ENCODE measurements around the gene NCKAP5. TPM values are rescaled to one million over a fixed set of nuclear protein-coding genes. Genes with fewer than 3 reads are reported as not detected.

The NCKAP5 gene
- total and polyA plus RNA-seq, 2 donors (not counting 1 experiment from before 2014, with no cell fraction given) = not detected

DNA sequence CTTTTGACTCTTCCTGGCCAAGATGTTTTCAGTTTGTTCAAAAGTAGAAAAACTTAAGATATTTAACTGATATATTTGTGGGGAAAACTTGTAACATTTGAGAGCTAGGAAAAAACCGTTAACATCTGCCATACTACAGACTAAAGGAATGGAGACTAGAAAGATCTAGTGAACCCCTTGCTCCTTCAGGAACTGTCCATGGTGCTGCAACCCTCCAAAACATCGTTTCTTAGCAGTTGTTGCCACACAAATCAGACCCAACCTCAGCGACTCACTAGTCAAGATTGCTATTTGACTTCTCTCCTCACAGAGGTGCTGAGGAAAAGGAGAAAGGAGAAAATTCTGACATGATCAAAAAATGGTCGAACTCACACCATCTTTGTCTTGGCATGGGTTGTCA lies 504.5 kb downstream of the NCKAP5 start:
- TF ChIP-seq, protein P1, sequence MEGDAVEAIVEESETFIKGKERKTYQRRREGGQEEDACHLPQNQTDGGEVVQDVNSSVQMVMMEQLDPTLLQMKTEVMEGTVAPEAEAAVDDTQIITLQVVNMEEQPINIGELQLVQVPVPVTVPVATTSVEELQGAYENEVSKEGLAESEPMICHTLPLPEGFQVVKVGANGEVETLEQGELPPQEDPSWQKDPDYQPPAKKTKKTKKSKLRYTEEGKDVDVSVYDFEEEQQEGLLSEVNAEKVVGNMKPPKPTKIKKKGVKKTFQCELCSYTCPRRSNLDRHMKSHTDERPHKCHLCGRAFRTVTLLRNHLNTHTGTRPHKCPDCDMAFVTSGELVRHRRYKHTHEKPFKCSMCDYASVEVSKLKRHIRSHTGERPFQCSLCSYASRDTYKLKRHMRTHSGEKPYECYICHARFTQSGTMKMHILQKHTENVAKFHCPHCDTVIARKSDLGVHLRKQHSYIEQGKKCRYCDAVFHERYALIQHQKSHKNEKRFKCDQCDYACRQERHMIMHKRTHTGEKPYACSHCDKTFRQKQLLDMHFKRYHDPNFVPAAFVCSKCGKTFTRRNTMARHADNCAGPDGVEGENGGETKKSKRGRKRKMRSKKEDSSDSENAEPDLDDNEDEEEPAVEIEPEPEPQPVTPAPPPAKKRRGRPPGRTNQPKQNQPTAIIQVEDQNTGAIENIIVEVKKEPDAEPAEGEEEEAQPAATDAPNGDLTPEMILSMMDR (IDR thresholded peaks at IDR 0.05) = no peak
- TF ChIP-seq EZH2 (IDR thresholded peaks at IDR 0.05; ENCODE audit: borderline replicate concordance, insufficient read depth, low read depth, low read length, poor library complexity, severe bottlenecking) = no peak
- no peaks in the 10 kb centered on the region for H3K36me3 ChIP-seq (replicated peaks in 1 of 2; ENCODE audit: control extremely low read depth in 1 of 2, control insufficient read depth in 1 of 2, extremely low read depth in 1 of 2, insufficient read depth in 2 of 2, low read length in 1 of 2)
- no peaks in the 10 kb centered on the region for H4K20me1 ChIP-seq (ENCODE audit: control insufficient read depth, insufficient read depth, low read length, poor library complexity, severe bottlenecking)
- H3K9me3 ChIP-seq (ENCODE audit: control extremely low read depth in 1 of 3, control insufficient read depth in 2 of 3, insufficient read depth in 1 of 3, low read length in 2 of 3) = no peaks in the 10 kb centered on the region
- intact Hi-C loops (cut with micrococcal nuclease) = no loop called here
- H3K27me3 ChIP-seq (replicated peaks in 1 of 4; ENCODE audit: control extremely low read depth in 1 of 4, control insufficient read depth in 3 of 4, insufficient read depth in 4 of 4, low read length in 3 of 4) = no peaks in the 10 kb centered on the region
- Mint-ChIP-seq H3K27ac (no peak overlapping the region), H3K9me3 (ENCODE audit: insufficient read depth) (no peaks in the 10 kb centered on the region), H3K4me3 (no peak overlapping the region), H3K27me3 (no peaks in the 10 kb centered on the region), H3K4me1 (no peaks in the 10 kb centered on the region)
- H3K9ac ChIP-seq (ENCODE audit: low read length) = no peak overlapping the region
- ATAC-seq (ENCODE audit: low read depth) (no peak), DNase-seq (no peak)
- H3K4me1 ChIP-seq (ENCODE audit: control insufficient read depth in 2 of 2, insufficient read depth in 2 of 2, low read length in 2 of 2) = no peaks in the 10 kb centered on the region
- WGBS (ENCODE audit: insufficient coverage) = 20% methylated on average over 1 of the region's 4 CpGs
- CTCF ChIA-PET = no interaction called here
- H3K27ac ChIP-seq (ENCODE audit: low read length in 2 of 2) = no peak overlapping the region
- no peak overlapping the region for H3K4me3 ChIP-seq (ENCODE audit: control extremely low read depth in 1 of 5, extremely low read depth in 1 of 5, insufficient read depth in 1 of 5, low read depth in 2 of 5, low read length in 4 of 5)
- no peak overlapping the region for H2AFZ ChIP-seq (ENCODE audit: insufficient read depth, low read depth, low read length, poor library complexity, severe bottlenecking)
- POLR2A ChIA-PET = no interaction called here
- H3K79me2 ChIP-seq (ENCODE audit: control insufficient read depth, insufficient read depth, low read length) = no peaks in the 10 kb centered on the region
- H3K4me2 ChIP-seq (replicated peaks; ENCODE audit: low read depth, low read length, poor library complexity, severe bottlenecking) = no peak overlapping the region

DNA sequence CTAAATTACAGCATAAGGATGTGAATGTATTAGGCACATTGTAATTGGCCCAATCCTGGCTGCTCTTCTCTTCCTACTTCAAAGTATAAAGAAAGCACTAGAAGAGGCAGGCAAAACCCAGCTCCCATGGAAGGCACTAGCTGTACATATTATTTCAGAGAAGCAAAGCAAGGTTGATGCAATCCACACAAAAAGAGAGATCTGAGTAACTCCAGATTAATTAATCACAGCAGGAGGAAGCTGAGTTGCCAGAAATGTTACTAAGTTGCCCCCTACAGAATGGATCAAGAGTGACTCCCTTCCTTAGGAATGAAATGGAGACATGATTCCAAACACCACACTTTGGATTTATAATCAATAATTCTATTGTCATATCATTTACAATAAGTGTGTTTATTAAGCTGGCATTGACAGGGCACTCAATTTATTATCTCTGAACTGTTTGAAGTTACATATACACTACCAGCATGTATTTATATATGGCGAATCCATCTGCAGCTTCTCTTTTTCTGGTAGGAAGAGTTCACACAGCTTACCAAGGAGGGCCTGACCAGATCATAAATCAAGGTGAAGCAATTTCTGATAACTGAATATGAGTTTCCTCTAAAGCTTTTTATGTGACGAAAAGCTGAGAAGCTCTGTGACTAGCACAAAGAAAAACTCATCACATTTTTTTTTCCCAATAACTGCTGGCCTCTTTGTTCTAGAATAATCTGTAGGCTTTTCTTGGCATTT lies 505.2 kb downstream of the NCKAP5 start:
- Mint-ChIP-seq H3K27me3 (no peaks in the 10 kb centered on the region), H3K27ac (no peak overlapping the region), H3K4me3 (no peak overlapping the region), H3K4me1 (no peaks in the 10 kb centered on the region), H3K9me3 (ENCODE audit: insufficient read depth) (no peaks in the 10 kb centered on the region)
- Histone ChIP-seq H3K79me2 (ENCODE audit: control insufficient read depth, insufficient read depth, low read length) (no peaks in the 10 kb centered on the region), H3K4me2 (replicated peaks; ENCODE audit: low read depth, low read length, poor library complexity, severe bottlenecking) (no peak overlapping the region), H3K27me3 (replicated peaks in 1 of 4; ENCODE audit: control extremely low read depth in 1 of 4, control insufficient read depth in 3 of 4, insufficient read depth in 4 of 4, low read length in 3 of 4) (no peaks in the 10 kb centered on the region), H3K27ac (ENCODE audit: low read length in 2 of 2) (no peak overlapping the region), H4K20me1 (ENCODE audit: control insufficient read depth, insufficient read depth, low read length, poor library complexity, severe bottlenecking) (no peaks in the 10 kb centered on the region), H3K9ac (ENCODE audit: low read length) (no peak overlapping the region), H3K4me1 (ENCODE audit: control insufficient read depth in 2 of 2, insufficient read depth in 2 of 2, low read length in 2 of 2) (no peaks in the 10 kb centered on the region), H3K36me3 (replicated peaks in 1 of 2; ENCODE audit: control extremely low read depth in 1 of 2, control insufficient read depth in 1 of 2, extremely low read depth in 1 of 2, insufficient read depth in 2 of 2, low read length in 1 of 2) (no peaks in the 10 kb centered on the region), H3K9me3 (ENCODE audit: control extremely low read depth in 1 of 3, control insufficient read depth in 2 of 3, insufficient read depth in 1 of 3, low read length in 2 of 3) (no peaks in the 10 kb centered on the region), H2AFZ (ENCODE audit: insufficient read depth, low read depth, low read length, poor library complexity, severe bottlenecking) (no peak overlapping the region), H3K4me3 (ENCODE audit: control extremely low read depth in 1 of 5, extremely low read depth in 1 of 5, insufficient read depth in 1 of 5, low read depth in 2 of 5, low read length in 4 of 5) (no peak overlapping the region)
- ATAC-seq (ENCODE audit: low read depth) (no peak), DNase-seq (no peak)
- intact Hi-C loops (cut with micrococcal nuclease) = no loop called here
- ChIA-PET CTCF (no interaction called here), POLR2A (no interaction called here)
- WGBS (ENCODE audit: insufficient coverage) = no CpG with 5 or more reads among the region's 2 CpGs
- TF ChIP-seq EZH2 (IDR thresholded peaks at IDR 0.05; ENCODE audit: borderline replicate concordance, insufficient read depth, low read depth, low read length, poor library complexity, severe bottlenecking) = no peak
- TF ChIP-seq, protein P1 (IDR thresholded peaks at IDR 0.05) = no peak
